HG03354 (cell line): ENCODE data around the gene FABP7.

Experiments
- ATAC-seq: cut with Tn5 transposase; IDR thresholded peaks from one replicate; pipeline ENCODE4 v1.9.1; 2021; ENCODE audit warnings: mild to moderate bottlenecking; ENCODE audit not compliant: unreplicated experiment, poor library complexity, severe bottlenecking

Gene FABP7

GRCh38 chr6:122790423-122791309 is 11.2 kb downstream of the FABP7 start:
- no peak for ATAC-seq

- no peak for ATAC-seq
Observed at GRCh38 chr6:122791310-122791679, 11.8 kb downstream of the FABP7 start.

- ATAC-seq, result no peak
Observed at GRCh38 chr6:122792766-122793165, 13.2 kb downstream of the FABP7 start.

DNA sequence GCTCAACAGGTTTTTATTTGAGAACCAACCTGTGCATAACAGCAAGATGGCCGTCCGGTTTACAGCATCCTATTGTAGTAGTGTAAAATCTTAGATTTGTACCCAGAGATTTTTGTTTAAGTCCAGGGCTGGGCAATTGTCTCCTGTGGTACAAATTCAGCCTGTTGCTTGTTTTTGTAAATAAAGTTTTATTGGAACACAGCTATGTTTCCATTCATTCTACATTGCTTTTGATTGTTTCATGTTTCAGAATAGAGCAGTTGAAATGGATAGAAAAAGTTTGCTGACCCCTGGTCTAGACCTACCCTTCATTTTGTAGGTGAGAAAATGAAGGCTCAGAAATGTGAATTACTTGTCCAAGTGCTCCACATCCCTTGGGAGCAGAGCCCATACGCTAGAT is 18.0 kb downstream of the FABP7 start:
- no peak for ATAC-seq

GRCh38 chr6:122798099-122798641 is 18.7 kb downstream of the FABP7 start:
- peak; percentile 92 for ATAC-seq

DNA sequence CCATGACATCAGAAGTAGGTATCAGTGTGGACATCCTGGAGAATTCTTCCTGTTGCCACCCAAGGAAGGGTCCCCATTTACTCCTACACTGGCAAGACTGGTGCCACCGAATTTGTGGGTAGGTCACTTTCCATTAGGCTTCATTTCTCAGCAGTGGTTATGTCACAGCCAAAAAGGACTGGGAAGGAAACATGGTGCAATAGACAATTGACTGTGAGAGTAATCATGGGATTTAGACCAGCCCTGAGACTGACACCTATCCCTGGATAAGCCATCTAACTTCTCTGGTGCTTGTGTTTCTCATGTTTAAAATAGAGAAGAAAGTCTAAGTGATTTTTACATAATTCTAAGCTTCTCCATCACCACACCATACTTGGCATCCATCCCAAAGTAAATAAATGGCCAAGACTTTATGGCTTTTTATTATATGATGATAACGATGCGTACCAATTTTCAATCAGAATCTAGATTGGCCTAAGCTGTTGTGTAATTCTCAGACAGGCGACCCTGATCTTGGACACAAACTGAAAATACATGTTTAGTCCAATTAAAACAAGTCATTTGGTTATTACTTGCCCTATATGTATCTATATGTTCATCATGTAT is 19.7 kb downstream of the FABP7 start:
- ATAC-seq, result no peak

GRCh38 chr6:122799916-122800686 is 20.6 kb downstream of the FABP7 start:
- no peak for ATAC-seq

- no peak for ATAC-seq
Observed at GRCh38 chr6:122800906-122801305, 21.4 kb downstream of the FABP7 start.

- ATAC-seq, result no peak
Observed at GRCh38 chr6:122801397-122801796, 21.9 kb downstream of the FABP7 start.

DNA sequence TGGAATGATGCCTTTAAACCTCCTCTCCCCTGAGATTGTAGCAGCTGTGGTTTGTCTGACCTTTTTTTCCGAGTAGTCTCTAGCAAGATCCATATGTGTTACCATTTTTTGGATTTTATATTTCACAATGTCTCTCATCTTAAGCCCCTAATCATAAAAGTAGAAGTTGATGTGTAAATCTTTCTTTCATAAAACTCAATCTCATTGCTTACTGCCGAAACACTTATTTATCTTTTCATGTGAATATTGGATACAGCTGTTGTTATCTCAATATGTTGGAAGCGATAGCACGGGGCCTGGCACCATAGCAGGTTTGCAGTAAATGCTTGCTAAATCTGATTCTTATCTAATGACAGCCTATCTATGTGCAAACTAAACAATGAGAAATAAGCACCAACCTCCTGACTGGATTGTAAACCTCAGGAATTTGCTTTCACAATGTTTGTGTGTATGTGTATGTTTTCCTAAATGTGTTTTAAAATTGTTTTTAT is 23.7 kb downstream of the FABP7 start:
- no peak for ATAC-seq

GRCh38 chr6:122804962-122805485 is 25.5 kb downstream of the FABP7 start:
- ATAC-seq, result no peak

DNA sequence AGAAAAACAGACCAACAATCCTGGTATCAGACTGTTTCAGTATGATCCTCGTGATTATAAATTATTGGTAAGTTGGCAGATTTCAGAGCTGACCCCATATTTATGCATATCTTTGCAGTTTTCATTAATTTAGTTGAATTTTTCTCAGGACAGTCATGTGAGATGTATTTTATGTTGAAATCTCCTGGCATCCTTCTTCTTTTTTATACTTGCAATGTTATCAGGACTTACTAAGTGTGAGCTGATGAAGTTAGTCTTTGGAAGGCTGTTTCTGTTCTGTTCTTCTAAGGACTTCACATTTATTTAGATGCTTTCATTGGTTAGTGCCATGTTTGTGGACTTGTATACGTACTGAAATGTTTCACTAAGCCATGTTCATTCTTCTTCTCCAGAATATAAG is 26.8 kb downstream of the FABP7 start:
- no peak for ATAC-seq

DNA sequence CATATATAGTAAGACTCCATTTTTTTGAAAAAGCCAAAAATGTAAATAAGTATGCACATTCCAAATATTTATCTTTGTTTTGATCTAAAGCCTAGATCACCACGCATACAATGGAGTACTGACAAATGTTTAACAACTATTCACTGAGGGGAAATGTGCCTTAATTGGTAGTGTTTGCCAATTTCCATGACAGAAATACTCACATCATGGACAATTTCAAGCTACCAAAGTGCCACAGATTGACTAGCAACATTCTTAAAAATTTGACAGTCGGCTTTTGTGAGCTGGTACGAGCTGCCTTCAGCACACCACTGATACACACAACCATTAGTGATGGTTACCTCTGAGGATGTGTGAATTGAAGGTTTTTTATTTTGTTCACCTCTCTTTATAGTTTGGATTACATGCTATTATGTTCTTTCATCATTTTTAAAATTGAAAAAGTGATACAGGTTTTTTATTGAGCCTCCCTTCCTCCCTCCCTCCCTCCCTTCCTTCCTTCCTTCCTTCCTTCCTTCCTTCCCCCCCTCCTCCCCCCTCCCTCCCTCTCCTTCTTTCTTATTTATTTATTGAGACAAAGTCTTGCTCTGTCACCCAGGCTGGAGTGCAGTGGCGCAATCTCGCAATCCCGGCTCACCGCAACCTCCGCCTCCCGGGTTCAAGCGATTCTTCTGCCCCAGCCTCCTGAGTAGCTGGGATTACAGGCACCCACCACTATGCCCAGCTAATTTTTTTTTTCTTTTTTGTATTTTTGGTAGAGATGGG is 28.8 kb downstream of the FABP7 start:
- ATAC-seq, result no peak

- ATAC-seq, result no peak
Observed at GRCh38 chr6:122809001-122809400, 29.5 kb downstream of the FABP7 start.

GRCh38 chr6:122809691-122810090 is 30.2 kb downstream of the FABP7 start:
- no peak for ATAC-seq

GRCh38 chr6:122810189-122810588 is 30.7 kb downstream of the FABP7 start:
- peak; percentile 51 for ATAC-seq

DNA sequence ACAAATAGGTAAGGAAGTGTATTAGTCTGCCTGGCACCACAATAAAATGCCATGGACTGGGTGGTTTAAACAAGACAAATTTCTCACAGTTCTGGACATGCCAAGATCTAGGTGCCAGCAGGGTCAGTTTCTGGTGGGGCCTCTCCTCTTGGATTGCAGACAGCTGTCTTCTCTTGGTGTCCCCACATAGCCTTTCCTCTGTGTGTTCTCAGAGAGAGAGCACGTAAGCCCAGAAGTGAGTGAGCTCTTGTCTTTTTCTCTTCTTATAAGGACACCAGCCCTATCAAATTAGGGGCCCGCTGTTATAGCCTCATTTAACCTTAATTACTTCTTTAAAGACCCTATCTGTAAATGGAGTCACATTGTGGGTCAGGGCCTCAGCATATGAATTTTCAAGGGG is 37.8 kb downstream of the FABP7 start:
- no peak for ATAC-seq

GRCh38 chr6:122817766-122818165 is 38.2 kb downstream of the FABP7 start:
- no peak for ATAC-seq

- no peak for ATAC-seq
Observed at GRCh38 chr6:122818866-122819265, 39.4 kb downstream of the FABP7 start.
